GM18508 (cell line): ENCODE data around the gene LCN10.
"Not testable (repeated sequence)": the region's sequence is repeated elsewhere in the genome, so short reads cannot be mapped to it uniquely, and the experiment has no call there.

Experiments used
- ATAC-seq: cut with Tn5 transposase; IDR thresholded peaks from one replicate; pipeline ENCODE4 v1.9.1; 2021; ENCODE audit warnings: moderate number of reproducible peaks; ENCODE audit not compliant: insufficient read depth, unreplicated experiment

The LCN10 gene

DNA sequence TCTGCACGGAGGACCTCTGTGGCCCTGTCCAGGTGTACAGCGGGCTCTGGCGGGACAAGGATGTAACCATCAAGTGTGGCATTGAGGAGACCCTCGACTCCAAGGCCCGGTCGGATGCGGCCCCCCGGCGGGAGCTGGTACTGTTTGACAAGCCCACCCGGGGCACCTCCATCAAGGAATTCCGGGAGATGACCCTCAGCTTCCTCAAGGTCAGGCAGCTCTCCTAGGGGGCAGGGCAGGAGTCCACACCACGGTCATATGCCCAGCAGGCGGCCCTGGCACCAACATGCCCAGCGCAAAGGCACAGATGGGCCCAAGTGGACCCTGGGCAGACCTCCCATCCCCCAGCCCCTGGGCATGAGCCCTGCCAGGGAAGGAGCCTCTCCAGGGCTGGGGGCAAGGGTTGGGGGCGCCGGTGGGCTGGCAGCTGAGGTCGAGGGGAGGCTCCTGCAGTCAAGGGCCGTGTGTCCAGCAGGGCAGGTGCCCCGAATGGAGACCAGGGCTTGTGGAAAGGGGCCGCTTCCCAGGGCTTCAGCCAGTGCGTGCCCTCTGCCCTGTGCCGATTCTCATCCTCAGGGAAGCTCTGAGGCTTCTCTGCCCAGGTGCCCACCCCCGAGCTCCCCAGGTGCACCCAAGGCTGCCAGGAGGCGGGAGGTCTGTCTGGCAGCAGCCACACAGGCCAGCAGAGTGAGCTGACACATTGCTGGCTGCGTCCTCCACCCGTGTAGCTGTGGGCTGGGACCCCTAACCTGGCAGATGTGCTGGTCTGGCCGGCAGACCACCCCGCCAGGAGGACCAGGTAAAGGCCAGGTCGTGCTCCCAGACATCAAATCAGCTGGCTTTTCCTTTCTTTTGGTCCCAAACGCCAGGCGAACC is 20.4 kb downstream of the LCN10 start:
- no peak for ATAC-seq

DNA sequence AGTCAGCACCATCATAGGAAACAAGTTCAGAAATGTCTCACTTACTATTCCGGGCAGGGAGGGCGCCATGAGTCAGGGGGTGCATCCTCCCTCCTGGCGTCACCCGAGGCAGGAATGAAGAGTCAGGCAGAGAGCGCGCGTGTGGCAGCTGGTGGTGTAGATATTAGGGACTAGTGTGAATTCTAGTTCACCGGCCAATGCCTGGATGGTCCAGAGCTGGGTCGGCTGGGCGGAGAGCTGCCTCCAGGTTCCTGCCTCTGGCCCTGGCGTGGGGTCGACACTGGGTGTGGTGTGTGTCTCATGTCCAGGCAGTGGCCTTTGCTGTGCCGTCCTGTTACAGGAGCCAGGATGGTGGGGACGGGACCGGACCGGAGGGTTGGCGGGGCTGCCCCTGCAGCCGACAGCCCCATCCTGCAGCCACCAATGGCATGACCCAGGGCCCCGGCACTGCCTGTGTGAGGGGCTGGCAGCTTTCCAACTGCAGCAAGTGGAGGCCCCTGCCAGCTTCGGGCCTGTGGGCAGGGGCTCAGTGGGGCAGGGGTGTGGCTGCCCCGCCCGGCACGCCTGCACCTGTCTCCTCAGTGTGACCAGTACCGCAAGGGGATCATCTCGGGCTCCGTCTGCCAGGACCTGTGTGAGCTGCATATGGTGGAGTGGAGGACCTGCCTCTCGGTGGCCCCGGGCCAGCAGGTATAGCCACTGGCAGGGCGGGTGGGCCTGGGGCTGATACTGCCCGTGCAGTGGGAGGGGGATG is 21.2 kb downstream of the LCN10 start:
- no peak for ATAC-seq

DNA sequence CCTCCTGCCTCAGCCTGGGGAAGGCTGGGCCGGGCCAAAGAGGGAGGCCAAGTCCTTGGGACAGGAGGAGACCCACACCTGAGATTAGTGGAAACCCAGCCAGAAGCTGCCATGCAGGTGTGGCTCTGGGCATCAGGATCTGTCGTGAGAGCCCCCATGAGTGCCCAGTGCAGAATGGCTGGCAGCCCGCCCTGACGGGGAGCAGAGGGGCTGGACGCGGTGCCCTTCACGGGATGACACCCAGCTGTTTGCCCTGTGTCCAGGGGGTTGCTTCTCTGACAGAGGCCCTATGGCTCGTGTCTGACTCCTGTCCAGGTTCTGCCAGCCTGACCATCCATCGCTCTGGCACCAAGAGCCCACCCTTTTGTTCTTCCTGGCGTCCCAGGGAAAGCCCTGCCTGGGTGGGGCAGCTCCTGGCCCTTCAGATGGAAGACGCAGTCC is 21.8 kb downstream of the LCN10 start:
- no peak for ATAC-seq

DNA sequence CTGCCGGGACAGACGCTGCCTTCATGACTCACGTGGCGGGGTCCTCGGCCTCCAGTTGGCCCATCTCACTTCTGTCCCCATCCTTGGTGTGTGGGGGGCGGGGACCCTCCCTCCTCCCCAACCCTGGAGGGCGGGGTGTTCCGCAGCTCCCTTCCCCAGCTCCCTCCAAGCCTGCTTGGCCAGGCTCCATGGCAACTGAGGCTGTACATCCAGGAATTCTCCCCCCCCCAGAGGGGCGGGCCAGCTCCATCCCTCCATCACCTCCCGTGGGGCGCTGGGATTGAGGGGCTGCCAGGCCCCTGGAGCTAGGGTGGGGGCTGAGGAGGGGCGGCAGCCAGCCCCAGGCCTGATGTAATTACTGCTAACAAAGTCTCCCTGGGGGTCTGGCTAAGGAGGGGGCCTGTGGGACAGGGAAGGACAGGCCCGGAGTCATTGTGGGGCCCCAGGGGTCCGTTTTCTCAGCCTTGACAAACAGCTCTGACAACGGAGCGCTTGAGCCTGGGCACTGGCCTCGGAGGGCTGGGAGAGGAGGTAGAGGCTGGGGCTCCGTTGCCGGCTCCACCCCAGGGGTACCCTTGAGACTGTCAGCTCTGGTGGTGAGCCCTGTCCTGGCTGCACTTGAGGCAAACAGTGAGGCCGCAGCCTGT is 22.4 kb downstream of the LCN10 start:
- no peak for ATAC-seq

DNA sequence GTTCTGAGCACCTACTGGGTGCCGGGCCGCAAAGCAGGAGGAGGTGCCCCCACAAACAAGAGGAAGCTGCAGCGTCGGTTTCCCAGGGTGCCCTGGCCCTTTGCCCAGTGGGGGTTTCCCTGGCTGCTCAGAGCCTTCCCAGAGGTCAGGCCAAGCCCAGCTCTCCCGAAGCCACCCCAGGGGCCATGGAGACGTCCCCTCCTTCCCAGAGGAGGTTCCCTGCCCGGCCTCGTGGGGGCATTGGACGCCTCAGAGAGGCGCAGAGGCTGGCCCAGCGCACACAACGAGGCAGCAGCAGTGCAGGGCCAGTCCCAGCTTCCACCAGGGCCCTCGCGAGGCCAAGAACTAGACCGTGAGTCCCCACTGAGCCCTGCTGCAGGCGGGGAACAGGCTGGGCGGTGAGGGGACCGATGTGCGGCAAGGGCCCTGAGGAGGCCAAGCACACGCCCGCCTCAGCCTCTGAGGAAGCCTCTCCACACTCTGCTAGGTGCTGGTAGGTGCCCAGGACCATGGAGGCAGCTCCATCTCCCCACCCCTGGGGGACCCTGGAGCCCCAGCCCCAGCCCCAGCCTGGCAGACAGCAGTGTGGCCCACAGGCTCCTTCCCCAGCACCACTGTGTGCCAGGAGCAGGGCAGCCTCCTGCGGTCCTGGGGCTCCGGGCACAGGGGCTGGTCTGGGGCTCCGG is 23.4 kb downstream of the LCN10 start:
- ATAC-seq, result no peak

DNA sequence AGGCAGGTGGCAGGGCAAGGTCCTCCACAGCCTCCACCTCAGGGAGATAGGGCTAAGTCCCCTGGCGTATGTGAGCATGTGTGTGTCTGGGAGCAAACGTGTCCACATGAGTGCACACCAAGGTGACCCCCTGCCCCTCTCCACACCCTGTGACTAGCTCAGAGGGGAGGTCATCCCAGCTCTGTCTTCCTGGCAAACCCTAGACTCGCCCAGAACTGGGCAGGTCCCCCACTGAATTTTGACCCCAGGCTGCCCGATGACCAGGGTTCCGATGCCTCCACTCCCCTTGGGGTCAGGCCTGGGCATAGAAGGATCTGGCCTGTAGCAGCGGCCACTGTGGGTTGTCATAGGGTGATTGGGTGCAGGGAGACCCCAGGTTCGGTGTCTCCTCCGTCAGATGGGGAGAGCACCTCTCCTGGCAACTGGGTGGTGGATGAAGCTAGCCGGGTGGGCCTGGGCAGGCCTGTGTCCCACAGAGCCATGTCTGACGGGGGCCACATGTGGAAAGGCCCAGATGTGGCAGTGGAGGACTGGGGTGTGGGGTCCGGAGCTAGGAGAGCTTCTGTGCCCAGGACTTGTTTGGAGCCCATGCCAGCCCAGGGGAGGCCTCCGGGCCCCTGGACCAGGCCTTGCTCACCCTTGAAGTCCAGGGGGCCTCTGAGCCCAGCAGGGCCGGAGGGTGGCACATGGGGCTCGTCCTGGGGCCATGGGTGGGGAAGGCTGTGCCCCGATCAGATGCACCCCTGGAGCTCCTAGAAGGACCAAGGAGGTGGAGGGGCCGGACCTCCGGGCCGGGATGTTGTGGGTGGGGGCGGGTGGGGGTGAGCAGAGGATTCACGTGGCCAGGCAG is 24.2 kb downstream of the LCN10 start:
- no peak for ATAC-seq

DNA sequence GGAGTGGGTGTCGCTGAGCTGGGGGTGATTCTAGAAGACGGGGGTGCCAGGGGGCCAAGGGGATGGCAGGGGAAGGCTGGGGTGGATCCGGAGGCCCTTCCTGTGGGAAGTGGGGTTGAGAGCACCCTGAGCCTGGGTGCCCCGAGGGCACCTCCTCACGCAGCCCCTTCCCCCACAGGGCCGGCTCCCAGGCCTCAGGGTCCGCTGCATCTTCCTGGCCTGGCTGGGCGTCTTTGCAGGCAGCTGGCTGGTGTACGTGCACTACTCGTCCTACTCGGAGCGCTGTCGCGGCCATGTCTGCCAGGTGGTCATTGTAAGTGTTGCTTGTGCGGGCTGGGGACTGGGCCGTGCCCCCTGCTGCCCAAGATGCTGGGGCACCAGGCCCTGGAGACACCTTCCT is 25.3 kb downstream of the LCN10 start:
- no peak for ATAC-seq

DNA sequence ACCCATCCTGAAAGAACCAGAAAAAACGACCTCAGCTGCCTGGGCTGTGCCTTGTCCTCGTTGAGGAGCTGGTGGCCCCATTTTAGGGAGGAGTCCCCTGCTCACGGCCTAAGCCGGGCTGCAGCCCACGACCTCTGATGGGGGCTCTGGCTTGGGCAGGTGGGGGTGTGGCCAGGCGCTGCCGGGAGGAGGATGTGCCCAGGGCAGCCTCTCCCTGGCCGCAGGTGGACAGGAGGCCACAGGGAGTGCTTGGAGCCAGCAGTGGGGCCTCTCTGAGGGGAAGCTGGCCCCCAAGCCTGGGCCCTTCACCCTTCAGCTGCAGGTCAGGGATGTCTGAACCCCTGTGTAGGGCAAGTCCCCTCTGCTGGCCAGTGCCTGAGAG is 27.9 kb downstream of the LCN10 start:
- no peak for ATAC-seq

DNA sequence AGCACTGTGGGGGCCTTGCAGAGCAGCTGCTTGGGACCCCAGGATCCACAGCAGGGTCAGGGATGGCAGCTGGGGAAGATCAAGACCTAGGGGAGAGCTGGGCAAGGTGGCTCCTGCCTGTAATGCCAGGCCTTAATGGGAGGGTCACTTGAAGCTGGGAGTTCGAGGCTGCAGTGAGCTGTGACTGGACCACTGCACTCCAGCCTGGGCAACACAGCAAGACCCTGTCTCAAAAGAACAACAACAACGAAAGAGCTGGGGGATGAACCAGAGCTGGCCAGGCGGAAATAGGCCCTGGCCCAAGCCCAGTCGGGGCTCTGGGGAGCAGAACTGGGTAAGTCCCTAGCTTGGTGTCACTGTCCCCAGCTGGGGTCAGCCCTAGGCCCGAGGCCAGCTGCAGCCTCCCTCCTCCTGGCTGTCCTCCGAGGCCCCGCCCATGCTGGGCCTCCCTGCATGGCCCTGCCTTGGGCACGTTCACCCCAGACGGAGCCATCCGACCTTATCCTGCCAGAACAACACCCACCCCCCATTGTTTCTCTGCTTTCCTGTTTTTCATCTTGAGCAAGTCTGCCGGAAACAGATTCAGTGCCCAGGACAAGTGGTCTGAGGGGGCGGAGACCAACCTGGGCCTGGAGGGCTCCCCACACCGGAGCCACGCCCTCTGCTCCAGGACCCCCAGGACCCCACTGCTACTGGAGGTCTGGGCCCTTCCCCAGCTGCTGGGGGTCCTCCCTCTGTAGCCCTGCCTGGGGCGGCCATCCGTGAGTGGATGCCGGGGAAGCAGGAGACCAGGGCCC is 28.4 kb downstream of the LCN10 start:
- ATAC-seq, result no peak

DNA sequence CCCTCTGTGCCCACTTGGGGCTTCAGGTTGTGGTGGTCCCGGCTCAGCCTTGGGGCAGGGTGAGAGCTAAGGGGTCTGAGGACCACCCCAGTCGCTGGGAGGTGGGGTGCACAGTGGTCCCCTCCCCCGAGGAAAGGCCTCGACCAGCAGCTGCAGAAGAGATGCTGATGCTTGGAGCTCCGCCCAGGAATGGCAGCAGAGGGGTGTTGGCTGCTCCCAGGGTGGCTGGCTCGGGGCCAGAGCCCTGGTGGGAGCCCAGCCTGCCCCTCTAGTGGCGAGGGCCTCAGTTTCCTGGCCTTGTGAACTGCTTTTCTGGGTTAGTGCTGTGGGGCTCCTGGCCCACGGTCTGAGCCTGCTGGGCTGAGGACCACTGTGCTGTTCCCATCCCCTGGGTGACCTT is 29.2 kb downstream of the LCN10 start:
- ATAC-seq, result no peak

DNA sequence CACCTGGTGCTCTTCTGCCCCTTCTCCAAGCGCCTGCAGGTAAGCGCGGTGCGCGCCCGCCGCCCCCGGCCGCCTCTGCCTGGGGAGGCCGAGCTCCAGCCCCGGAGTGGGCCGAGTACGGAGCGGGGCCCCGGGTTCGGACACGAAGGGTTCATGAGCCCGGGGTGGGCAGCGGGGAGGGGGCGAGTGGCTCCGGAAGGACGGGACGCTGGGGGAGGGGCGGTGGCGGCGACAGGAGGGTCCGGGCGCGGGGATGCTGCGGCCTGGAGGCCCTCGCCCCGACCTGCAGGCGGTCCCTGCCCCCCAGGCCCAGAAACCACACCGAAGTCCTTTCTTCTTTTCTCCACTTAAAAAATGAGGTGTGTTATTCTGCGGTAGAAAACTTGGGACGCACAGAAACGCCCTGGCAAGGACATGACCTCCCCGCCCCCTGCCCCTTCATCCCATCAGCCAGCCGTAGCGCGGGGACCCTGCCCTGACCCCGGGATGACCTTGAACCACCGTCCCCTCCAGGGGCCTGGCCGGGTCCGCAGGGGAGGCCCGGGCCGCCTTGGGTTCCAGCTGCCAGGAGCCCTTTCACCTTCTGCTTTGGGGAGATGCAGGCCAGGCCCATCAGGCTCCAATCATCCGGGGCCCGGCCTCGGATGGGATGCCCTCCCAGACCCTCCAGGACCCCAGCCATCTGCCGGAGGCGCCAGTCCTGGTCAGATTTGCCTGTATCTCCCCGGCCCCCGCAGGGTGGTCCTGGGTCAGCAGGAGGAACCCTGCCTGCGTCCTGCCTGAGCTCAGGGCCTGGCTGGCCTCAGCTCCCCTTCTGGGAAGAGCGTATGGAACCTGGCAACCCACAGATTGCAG is 29.8 kb downstream of the LCN10 start:
- no peak for ATAC-seq

DNA sequence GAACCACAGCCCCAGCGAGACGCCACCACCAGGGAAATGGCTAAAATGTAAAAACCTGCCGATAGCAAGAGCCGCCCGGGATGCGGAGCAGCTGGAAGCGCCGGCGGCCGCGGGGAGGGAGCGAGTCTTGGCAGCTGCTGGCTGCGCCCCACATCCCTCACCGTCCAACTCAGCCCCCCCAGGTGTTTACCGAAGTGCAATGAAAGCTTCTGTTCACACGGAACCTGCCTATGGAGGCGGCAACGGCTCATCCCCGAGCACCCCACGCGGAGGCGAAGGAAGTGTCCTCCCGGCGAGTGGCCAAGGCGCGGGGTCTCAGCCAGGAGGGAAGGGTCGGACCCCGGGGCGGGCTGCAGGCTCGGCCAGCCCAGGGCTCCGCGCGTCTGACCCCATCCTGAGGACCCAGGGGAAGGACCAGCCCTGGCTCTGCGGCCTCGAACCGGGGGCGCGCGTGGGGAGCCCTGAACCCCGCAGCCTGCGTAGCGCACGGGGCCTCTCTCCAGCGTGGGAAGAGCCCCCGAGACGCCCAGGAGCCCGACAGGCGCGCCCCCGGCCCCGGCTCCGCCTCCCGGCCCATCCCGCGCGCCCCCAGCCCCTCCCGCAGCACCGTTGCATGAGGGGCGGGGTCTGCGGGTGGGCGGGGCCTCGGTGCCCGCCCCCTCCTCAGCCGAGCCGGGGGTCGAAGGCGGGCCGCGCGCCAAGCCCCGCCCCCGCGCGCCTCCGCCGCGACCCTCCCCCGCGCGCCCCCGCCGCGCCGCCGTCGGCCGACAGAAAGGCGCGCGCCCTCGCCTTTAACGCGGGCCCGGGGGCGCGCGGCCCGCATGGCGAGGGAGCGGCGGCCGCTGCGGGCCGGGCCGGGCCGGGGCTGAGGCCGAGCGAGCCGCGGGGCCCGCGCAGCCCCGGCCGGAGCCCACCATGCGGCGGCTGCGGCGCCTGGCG is 30.7 kb downstream of the LCN10 start, which contains the start of gene DIPK1B:
Gene DIPK1B (plus strand): TSS at position 822 of the 939 bp plus-strand sequence. CDS start 94 bp downstream, at position 916.
- no peak for ATAC-seq

DNA sequence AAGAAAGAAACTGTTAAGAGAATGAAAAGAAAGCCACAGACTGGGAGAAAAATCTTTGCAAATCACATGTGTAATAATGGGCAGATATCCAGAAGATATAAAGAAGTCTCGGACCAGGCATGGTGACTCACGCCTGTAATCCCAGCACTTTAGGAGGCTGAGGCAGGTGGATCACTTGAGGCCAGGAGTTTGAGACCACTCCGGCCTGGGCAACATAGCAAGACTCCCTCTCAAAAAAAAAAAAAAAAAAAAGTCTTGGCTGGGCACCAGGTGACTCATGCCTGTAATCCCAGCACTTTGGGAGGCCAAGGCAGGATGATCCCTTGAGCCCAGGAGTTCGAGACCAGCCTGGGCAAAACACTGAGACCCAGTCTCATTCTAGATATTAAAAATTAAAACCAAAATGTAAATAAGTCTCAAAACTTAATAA is 31.5 kb downstream of the LCN10 start:
- not testable (repeated sequence) for ATAC-seq

DNA sequence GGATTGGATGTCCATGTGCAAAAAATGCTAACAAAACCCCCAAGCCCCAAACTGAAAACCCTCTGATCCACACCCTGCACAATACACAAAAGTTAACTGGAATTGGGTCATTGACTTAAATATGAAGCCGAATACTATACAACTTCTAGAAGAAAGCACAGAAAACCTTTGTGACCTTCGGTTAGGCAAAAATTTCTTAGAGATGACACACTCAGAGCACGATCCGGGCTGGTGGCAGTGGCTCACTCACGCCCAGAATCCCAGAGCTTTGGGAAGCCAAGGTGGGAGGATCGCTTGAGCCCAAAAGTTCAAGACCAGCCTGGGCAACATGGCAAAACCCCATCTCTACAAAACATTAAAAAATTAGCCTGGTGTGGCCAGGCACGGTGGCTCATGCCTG is 32.2 kb downstream of the LCN10 start:
- ATAC-seq, result no peak

DNA sequence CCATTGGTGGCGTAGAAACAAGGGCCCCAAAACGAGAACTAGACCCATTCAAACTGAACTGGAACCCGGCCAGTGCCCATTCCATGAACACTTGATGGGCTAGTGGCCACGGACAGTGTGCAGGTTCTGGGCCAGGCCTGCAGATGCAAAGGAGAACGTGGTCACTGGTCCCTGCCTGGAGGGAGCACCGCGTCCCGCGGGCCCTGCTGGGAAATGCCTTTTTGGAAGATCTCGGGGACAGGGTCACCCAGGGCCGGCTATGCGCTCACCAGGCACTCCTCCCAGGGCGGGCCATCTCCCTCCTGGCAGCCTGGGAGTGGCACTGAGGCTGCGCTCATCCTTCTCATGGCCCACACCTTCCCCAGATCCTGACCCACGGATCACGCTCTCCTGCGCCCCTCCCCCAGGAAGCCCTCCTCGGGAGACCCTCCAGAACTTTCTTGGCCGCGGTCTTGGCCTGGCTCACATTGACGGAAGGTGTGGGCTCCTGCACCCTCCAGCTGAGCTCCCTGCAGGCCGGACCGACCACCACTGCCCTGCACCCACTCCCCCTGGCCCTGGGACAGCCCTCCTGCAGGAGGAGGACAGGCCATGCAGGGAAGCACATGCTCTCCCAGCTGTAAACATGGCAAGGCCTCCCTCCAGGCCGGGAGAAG is 33.2 kb downstream of the LCN10 start:
- ATAC-seq, result no peak

DNA sequence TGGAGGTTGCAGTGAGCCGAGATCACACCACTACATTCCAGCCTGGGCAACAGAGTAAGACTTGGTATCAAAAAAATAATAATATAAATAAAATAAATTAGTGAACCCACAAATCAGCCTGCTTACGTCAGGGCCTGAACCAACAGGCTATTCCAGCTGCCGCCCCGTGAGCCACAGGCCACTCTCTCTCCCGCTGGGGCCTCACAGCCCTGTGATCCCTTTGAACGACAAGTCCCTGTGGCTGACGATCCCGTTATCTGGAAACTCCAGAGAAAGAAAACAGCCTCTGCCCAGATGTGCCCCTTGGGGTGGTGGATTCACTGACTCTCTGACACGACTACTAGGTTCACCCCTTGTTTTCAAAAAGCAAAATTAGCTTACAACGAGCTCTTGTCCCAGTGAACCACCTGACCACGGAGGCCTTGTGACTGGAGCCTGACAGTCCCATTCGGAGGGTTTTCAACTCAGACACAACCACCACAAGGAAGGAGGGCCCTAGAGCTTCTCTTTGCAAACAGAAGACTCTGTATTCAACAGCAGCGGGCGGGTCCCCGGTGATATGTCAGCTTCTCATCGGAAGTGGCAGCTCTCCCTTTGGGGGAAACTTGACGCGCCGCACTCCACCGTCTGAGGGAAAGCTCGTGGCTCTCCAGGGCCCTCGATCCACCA is 34.8 kb downstream of the LCN10 start:
- no peak for ATAC-seq
